GM13976 (cell line): Measurements from ENCODE around the gene DTL.

Experiments used
- DNase-seq: peaks from one replicate; pipeline ENCODE4 v3.0.0; 2012; ENCODE audit warnings: low spot score
- in situ Hi-C: fragments of 300-500 bp; cut with MboI; formaldehyde crosslinking; loops from one replicate; pipeline ENCODE4 v1.12.0; 2022; ENCODE audit warnings: low sequenced_read_pairs, mixed read lengths, inconsistent platforms; ENCODE audit not compliant: unreplicated experiment
- TF ChIP-seq, protein P1 (sequence below): IDR thresholded peaks from 2 replicates; pipeline ENCODE4 v1.5.1; 2012; ENCODE audit warnings: borderline replicate concordance, mild to moderate bottlenecking; ENCODE audit not compliant: insufficient read depth; ENCODE audit errors: extremely low read depth, missing control alignments, control extremely low read depth

The DTL gene

DNA sequence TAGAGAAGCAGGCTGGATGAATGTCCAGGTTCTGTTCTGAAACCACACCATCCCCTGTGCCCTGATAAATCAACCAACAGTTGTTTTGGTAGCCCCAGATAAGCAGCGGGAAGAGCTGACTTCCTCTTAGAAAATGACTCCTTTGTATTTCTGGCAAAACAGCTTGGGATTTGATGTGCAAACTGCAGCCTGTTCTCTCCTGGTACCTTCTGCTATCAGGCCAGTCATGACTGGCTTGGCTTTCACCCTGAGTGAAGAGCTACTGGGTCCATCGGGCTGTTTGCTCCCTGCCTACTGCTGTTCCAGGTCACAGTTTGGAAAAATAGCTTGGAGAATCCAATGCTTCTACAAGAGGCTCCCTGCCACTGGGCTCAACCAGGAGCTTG, 116.8 kb downstream of the DTL start:
- in situ Hi-C loops, result no loop called here
- DNase-seq, result no peak
- TF ChIP-seq, protein P1, sequence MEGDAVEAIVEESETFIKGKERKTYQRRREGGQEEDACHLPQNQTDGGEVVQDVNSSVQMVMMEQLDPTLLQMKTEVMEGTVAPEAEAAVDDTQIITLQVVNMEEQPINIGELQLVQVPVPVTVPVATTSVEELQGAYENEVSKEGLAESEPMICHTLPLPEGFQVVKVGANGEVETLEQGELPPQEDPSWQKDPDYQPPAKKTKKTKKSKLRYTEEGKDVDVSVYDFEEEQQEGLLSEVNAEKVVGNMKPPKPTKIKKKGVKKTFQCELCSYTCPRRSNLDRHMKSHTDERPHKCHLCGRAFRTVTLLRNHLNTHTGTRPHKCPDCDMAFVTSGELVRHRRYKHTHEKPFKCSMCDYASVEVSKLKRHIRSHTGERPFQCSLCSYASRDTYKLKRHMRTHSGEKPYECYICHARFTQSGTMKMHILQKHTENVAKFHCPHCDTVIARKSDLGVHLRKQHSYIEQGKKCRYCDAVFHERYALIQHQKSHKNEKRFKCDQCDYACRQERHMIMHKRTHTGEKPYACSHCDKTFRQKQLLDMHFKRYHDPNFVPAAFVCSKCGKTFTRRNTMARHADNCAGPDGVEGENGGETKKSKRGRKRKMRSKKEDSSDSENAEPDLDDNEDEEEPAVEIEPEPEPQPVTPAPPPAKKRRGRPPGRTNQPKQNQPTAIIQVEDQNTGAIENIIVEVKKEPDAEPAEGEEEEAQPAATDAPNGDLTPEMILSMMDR, result no peak

DNA sequence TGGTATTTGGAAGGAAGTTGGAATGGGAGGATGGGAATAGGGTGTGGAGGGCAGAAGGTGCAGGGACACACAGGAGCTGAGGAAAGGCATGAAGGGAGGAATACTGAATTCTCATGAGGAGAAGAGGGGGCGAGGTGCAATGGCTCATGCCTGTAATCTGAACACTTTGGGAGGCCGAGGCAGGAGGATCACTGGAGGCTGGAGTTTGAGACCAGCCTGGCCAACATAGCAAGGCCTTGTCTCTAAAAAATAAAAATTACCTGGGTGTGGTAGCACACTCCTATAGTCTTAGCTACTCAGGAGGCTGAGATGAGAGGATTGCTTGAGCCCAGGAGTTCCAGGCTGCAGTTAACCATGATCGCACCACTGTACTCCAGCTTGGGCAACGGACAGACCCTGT, 117.3 kb downstream of the DTL start:
- no peak for DNase-seq
- TF ChIP-seq, protein P1, result no peak
- in situ Hi-C loops, result no loop called here

- TF ChIP-seq, protein P1, result no peak
- in situ Hi-C loops, result no loop called here
- no peak for DNase-seq
Measured at GRCh38 chr1:212153635-212154034, 118.1 kb downstream of the DTL start.
